ENCODE measurements around the gene CDR2L.

GRCh38 chr17:74978240-74978639 lies 9.2 kb upstream of the CDR2L start:
- TF ChIP-seq POLR2AphosphoS5 (IDR thresholded peaks at IDR 0.05; ENCODE audit: borderline replicate concordance, low read depth, low read length) (no peak), EZH2 (IDR thresholded peaks at IDR 0.05) (no peak), FOXP2 (optimal IDR thresholded peaks at IDR 0.05; ENCODE audit: control extremely low read depth, extremely low read length, insufficient read depth) (no peak)
